Mesenchymal stem cell (in vitro differentiated cells and primary cell): ENCODE results near the gene GNA14.

Experiments used
- DNase-seq: peaks from one replicate; pipeline ENCODE4 v3.0.0-alpha.2; 2013
- H2AFZ ChIP-seq: one replicate; pipeline ENCODE4 v1.6.1; 2013; ENCODE audit warnings: low read depth, mild to moderate bottlenecking, control low read depth, inconsistent platforms, low read length, moderate library complexity
- H2AK5ac ChIP-seq: 2 replicates; pipeline ENCODE4 v1.6.1; 2013; ENCODE audit warnings: low read length, moderate library complexity, mild to moderate bottlenecking, inconsistent platforms; ENCODE audit not compliant: severe bottlenecking
- H2BK120ac ChIP-seq: one replicate; pipeline ENCODE4 v1.6.1; 2013; ENCODE audit warnings: low read depth, mild to moderate bottlenecking, inconsistent platforms, low read length, moderate library complexity
- H2BK12ac ChIP-seq, 2 experiments: one replicate each; pipeline ENCODE4 v1.6.1; 2013; ENCODE audit warnings: inconsistent platforms in 2 of 2, low read length in 2 of 2, mild to moderate bottlenecking in 2 of 2, moderate library complexity in 2 of 2, control low read depth in 1 of 2
- H2BK15ac ChIP-seq: one replicate; pipeline ENCODE4 v1.6.1; 2013; ENCODE audit warnings: mild to moderate bottlenecking, low read depth, inconsistent platforms; ENCODE audit not compliant: poor library complexity, severe bottlenecking
- H2BK5ac ChIP-seq: 2 replicates; pipeline ENCODE4 v1.6.1; 2013; ENCODE audit warnings: low read depth, mild to moderate bottlenecking, low read length, control low read depth, inconsistent platforms; ENCODE audit not compliant: poor library complexity, severe bottlenecking
- H3K14ac ChIP-seq, 2 experiments: one replicate each; pipeline ENCODE4 v1.6.1; 2013; ENCODE audit warnings: inconsistent platforms in 2 of 2, low read length in 2 of 2, control low read depth in 1 of 2, mild to moderate bottlenecking in 1 of 2, moderate library complexity in 1 of 2
- H3K18ac ChIP-seq, 2 experiments: one replicate each; pipeline ENCODE4 v1.6.1; 2013; ENCODE audit warnings: inconsistent platforms in 2 of 2, low read length in 2 of 2, control low read depth in 1 of 2, low read depth in 1 of 2, mild to moderate bottlenecking in 1 of 2
- H3K23ac ChIP-seq, 2 experiments: one replicate each; pipeline ENCODE4 v1.6.1; 2013; ENCODE audit warnings: inconsistent platforms in 2 of 2, low read length in 2 of 2, mild to moderate bottlenecking in 2 of 2, moderate library complexity in 2 of 2, control low read depth in 1 of 2
- H3K27ac ChIP-seq: 2 replicates; pipeline ENCODE4 v1.5.1; 2013; ENCODE audit warnings: mild to moderate bottlenecking, moderate library complexity, low read length, control low read depth, inconsistent platforms; ENCODE audit not compliant: poor library complexity, severe bottlenecking
- H3K27me3 ChIP-seq, 2 experiments: 2 replicates each; pipeline versions ENCODE4 v1.6.1 to v1.7.0; 2013; ENCODE audit warnings: low read length in 2 of 2, mild to moderate bottlenecking in 2 of 2, moderate library complexity in 2 of 2, control low read depth in 1 of 2, inconsistent platforms in 1 of 2; ENCODE audit not compliant: control insufficient read depth in 1 of 2, insufficient read depth in 1 of 2
- H3K36me3 ChIP-seq, 2 experiments: 2 replicates each; pipeline versions ENCODE4 v1.6.1 to v1.7.0; 2013; ENCODE audit warnings: low read length in 2 of 2, control low read depth in 1 of 2, inconsistent platforms in 1 of 2, low read depth in 1 of 2, mild to moderate bottlenecking in 1 of 2; ENCODE audit not compliant: insufficient read depth in 2 of 2, control insufficient read depth in 1 of 2
- H3K4ac ChIP-seq, 2 experiments: one replicate each; pipeline ENCODE4 v1.6.1; 2013; ENCODE audit warnings: inconsistent platforms in 2 of 2, low read length in 2 of 2, mild to moderate bottlenecking in 2 of 2, moderate library complexity in 2 of 2, control low read depth in 1 of 2, low read depth in 1 of 2
- H3K4me1 ChIP-seq: 2 replicates; pipeline ENCODE4 v1.6.1; 2013; ENCODE audit warnings: low read depth, low read length, control low read depth; ENCODE audit not compliant: control insufficient read depth, insufficient read depth
- H3K4me2 ChIP-seq: 2 replicates; pipeline ENCODE4 v1.6.1; 2013; ENCODE audit warnings: low read length, mild to moderate bottlenecking, inconsistent platforms; ENCODE audit not compliant: poor library complexity, severe bottlenecking
- H3K4me3 ChIP-seq, 2 experiments: 2 replicates each; pipeline versions ENCODE4 v1.5.1 to v1.7.0; 2013; ENCODE audit warnings: low read length in 2 of 2, mild to moderate bottlenecking in 2 of 2, control low read depth in 1 of 2, low read depth in 1 of 2; ENCODE audit not compliant: insufficient read depth in 1 of 2
- H3K79me1 ChIP-seq: replicated peaks from 2 replicates; pipeline ENCODE4 v1.6.1; 2013; ENCODE audit warnings: mild to moderate bottlenecking, control low read depth, low read length, inconsistent platforms; ENCODE audit not compliant: poor library complexity, severe bottlenecking
- H3K9ac ChIP-seq: 2 replicates; pipeline ENCODE4 v1.7.0; 2013; ENCODE audit warnings: mild to moderate bottlenecking, low read length, moderate library complexity
- H3K9me3 ChIP-seq: 2 replicates; pipeline ENCODE4 v1.7.0; 2013; ENCODE audit warnings: mild to moderate bottlenecking, low read length; ENCODE audit not compliant: control insufficient read depth
- H4K8ac ChIP-seq: one replicate; pipeline ENCODE4 v1.6.1; 2013; ENCODE audit warnings: inconsistent platforms, mild to moderate bottlenecking, low read length, moderate library complexity
- H4K91ac ChIP-seq: one replicate; pipeline ENCODE4 v1.6.1; 2013; ENCODE audit warnings: mild to moderate bottlenecking, low read length, inconsistent platforms
- WGBS: methylation state at CpG from one replicate; pipeline ENCODE4 v1.1.7; 2013; ENCODE audit warnings: mixed read lengths; 5-methylcytosine and 5-hydroxymethylcytosine counted together

Gene GNA14

DNA sequence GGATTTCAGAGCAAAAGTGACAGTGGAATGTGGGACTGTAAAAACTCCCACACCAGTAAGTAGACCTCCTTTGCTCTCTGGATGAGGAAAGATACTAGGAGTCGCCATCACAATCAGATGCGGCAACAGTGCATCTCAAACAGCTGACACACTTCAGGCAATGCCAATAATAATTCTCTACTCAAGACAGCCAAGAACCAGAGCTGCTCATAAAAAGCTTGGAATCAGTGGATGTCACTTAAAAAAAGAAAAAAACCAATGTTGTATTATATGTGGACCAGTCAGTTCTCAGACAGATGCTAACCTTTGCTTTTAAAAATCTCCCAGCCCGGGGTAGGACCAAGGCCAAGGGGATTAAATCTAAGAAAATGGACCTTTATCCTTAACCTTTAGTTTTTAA lies 185.0 kb downstream of the GNA14 start:
- H3K9me3 ChIP-seq, result no peaks in the 10 kb centered on the region
- no peak overlapping the region for H2AK5ac ChIP-seq
- no peak overlapping the region for H2BK5ac ChIP-seq
- no peak for DNase-seq
- 93% methylated on average over 3 of the region's 3 CpGs for WGBS
- no peaks in the 10 kb centered on the region for H3K79me1 ChIP-seq
- no peak overlapping the region for H4K8ac ChIP-seq
- H3K23ac ChIP-seq, result no peak overlapping the region
- H3K14ac ChIP-seq, result no peak overlapping the region
- no peak overlapping the region for H3K4me2 ChIP-seq
- no peak overlapping the region for H3K4me3 ChIP-seq
- H3K18ac ChIP-seq, result no peak overlapping the region
- H2BK12ac ChIP-seq, result no peak overlapping the region
- no peak overlapping the region for H2BK15ac ChIP-seq
- no peak overlapping the region for H2AFZ ChIP-seq
- H3K27ac ChIP-seq, result no peak overlapping the region
- no peaks in the 10 kb centered on the region for H3K36me3 ChIP-seq
- no peak overlapping the region for H2BK120ac ChIP-seq
- H3K9ac ChIP-seq, result no peak overlapping the region
- H3K4me1 ChIP-seq, result peaks cover 1% of the 10 kb centered on the region
- no peak overlapping the region for H4K91ac ChIP-seq
- no peak overlapping the region for H3K4ac ChIP-seq
- H3K27me3 ChIP-seq, result no peaks in the 10 kb centered on the region

DNA sequence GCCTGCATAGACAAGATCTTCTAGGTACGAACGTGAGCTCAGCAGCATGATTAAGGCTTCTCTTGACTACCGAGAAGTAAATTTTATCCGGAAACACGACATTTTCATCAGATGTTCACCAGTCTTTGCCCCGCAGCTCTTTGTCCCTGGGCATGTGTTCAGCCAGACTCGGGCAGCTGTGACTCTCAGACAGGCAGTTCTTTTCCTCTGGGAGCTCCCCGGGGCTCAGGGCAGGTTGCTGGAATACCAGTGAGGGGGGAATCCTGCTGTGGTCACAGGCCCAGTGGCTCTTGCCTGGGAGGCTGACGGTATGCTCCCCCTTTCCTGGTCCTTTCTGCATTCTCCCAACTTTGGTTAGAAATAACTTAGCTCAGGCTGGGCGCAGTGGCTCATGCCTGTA lies 186.1 kb downstream of the GNA14 start:
- Histone ChIP-seq H2BK120ac (no peak overlapping the region), H3K18ac (no peak overlapping the region), H3K36me3 (no peaks in the 10 kb centered on the region), H3K27ac (no peak overlapping the region), H3K4me3 (no peak overlapping the region), H2AK5ac (no peak overlapping the region), H3K14ac (no peak overlapping the region), H3K9me3 (no peaks in the 10 kb centered on the region), H2BK12ac (no peak overlapping the region), H4K91ac (no peak overlapping the region), H3K4me1 (peaks cover 2% of the 10 kb centered on the region), H2BK5ac (no peak overlapping the region), H3K4me2 (no peak overlapping the region), H3K23ac (no peak overlapping the region), H4K8ac (no peak overlapping the region), H2AFZ (no peak overlapping the region), H3K27me3 (no peaks in the 10 kb centered on the region), H3K4ac (no peak overlapping the region), H3K9ac (no peak overlapping the region), H2BK15ac (no peak overlapping the region), H3K79me1 (no peaks in the 10 kb centered on the region)
- WGBS, result 90% methylated on average over 10 of the region's 10 CpGs
- no peak for DNase-seq

GRCh38 chr9:77460938-77461337 lies 187.2 kb downstream of the GNA14 start:
- H3K9me3 ChIP-seq, result no peaks in the 10 kb centered on the region
- H2BK15ac ChIP-seq, result no peak overlapping the region
- DNase-seq, result no peak
- H4K8ac ChIP-seq, result no peak overlapping the region
- no peak overlapping the region for H4K91ac ChIP-seq
- no peak overlapping the region for H2BK12ac ChIP-seq
- H3K18ac ChIP-seq, result no peak overlapping the region
- no peak overlapping the region for H3K4ac ChIP-seq
- H3K4me2 ChIP-seq, result no peak overlapping the region
- H3K36me3 ChIP-seq, result no peaks in the 10 kb centered on the region
- WGBS, result 93% methylated on average over 5 of the region's 8 CpGs
- no peak overlapping the region for H3K14ac ChIP-seq
- H2BK5ac ChIP-seq, result no peak overlapping the region
- no peak overlapping the region for H3K4me3 ChIP-seq
- H3K9ac ChIP-seq, result no peak overlapping the region
- peaks cover 2% of the 10 kb centered on the region for H3K4me1 ChIP-seq
- H3K79me1 ChIP-seq, result no peaks in the 10 kb centered on the region
- no peak overlapping the region for H2AFZ ChIP-seq
- no peak overlapping the region for H2BK120ac ChIP-seq
- no peak overlapping the region for H2AK5ac ChIP-seq
- H3K27ac ChIP-seq, result no peak overlapping the region
- H3K23ac ChIP-seq, result no peak overlapping the region
- H3K27me3 ChIP-seq, result no peaks in the 10 kb centered on the region

- H2BK120ac ChIP-seq, result no peak overlapping the region
- H3K4me2 ChIP-seq, result no peak overlapping the region
- no peak overlapping the region for H3K18ac ChIP-seq
- no peak overlapping the region for H3K23ac ChIP-seq
- H3K4me3 ChIP-seq, result no peak overlapping the region
- peak overlapping the region; percentile 39 for H4K8ac ChIP-seq
- H3K4me1 ChIP-seq, result peaks cover 2% of the 10 kb centered on the region
- no peak overlapping the region for H2BK12ac ChIP-seq
- no peak overlapping the region for H3K4ac ChIP-seq
- WGBS, result 56% methylated on average over 14 of the region's 15 CpGs
- H3K9me3 ChIP-seq, result no peaks in the 10 kb centered on the region
- H3K14ac ChIP-seq, result no peak overlapping the region
- H2AFZ ChIP-seq, result no peak overlapping the region
- H2AK5ac ChIP-seq, result no peak overlapping the region
- no peak overlapping the region for H2BK15ac ChIP-seq
- no peaks in the 10 kb centered on the region for H3K27me3 ChIP-seq
- H3K79me1 ChIP-seq, result no peaks in the 10 kb centered on the region
- no peak overlapping the region for H3K27ac ChIP-seq
- no peak overlapping the region for H2BK5ac ChIP-seq
- no peak overlapping the region for H4K91ac ChIP-seq
- no peaks in the 10 kb centered on the region for H3K36me3 ChIP-seq
- no peak overlapping the region for H3K9ac ChIP-seq
- peak; percentile 75 for DNase-seq
These were observed 190.1 kb downstream of the GNA14 start for GRCh38 chr9:77457916-77458592.
